Peyer's patch (tissue), 4 donors: ENCODE measurements around the gene ZFY. TPM values are rescaled to one million over a fixed set of nuclear protein-coding genes. Genes with fewer than 3 reads are reported as not detected.

Source experiments
- DNase-seq, 3 donors: peaks; one replicate each; pipeline ENCODE4 v3.0.0-alpha.2; 2017 to 2019
- H3K27ac ChIP-seq, 4 donors: fragments of 200-600 bp; sonication (generic); one replicate each; pipeline ENCODE4 v1.5.1; 2016 to 2019
- H3K27me3 ChIP-seq, 2 donors: fragments of 200-600 bp; sonication (generic); one replicate each; pipeline ENCODE4 v1.5.1; 2019
- H3K36me3 ChIP-seq, 3 donors: fragments of 200-600 bp; sonication (generic); one replicate each; pipeline ENCODE4 v1.5.1; 2016 to 2019
- H3K4me1 ChIP-seq, 4 donors: fragments of 200-600 bp; sonication (generic); one replicate each; pipeline ENCODE4 v1.5.1; 2016 to 2019
- H3K4me3 ChIP-seq, 4 donors: fragments of 200-600 bp; sonication (generic); 1 replicate in 3 of 4; 2 replicates in 1 of 4; pipeline ENCODE4 v1.5.1; 2016 to 2019; ENCODE audit warnings: mild to moderate bottlenecking in 1 of 4
- H3K9me3 ChIP-seq, 4 donors: fragments of 200-600 bp; sonication (generic); one replicate each; pipeline ENCODE4 v1.5.1; 2016 to 2019; ENCODE audit warnings: mild to moderate bottlenecking in 1 of 4
- CTCF ChIP-seq, 6 experiments: fragments of 450-650 bp in 4 of 6; fragments of 200-600 bp in 2 of 6; sonication (generic) in 1 of 6; IDR thresholded peaks; one replicate each; pipeline ENCODE4 v1.5.1; 2017 to 2019; ENCODE audit warnings: antibody characterized with exemption in 6 of 6, mild to moderate bottlenecking in 3 of 6, moderate library complexity in 1 of 6
- POLR2A ChIP-seq, 2 donors: fragments of 450-650 bp; IDR thresholded peaks; one replicate each; pipeline ENCODE4 v1.5.1; 2017; ENCODE audit warnings: antibody characterized with exemption in 2 of 2, mild to moderate bottlenecking in 2 of 2, moderate library complexity in 2 of 2
- total RNA-seq, 4 donors: library from RNA; depleted of rRNA; stranded (reverse); fragments of >200 nt; gene quantifications; one replicate each; pipeline ENCODE4 v1.1.0, GENCODE V29; 2016

The ZFY gene
- total RNA-seq, 4 donors from 2014 or later, result 15.8 to 16.0 TPM; not detected in 2

DNA sequence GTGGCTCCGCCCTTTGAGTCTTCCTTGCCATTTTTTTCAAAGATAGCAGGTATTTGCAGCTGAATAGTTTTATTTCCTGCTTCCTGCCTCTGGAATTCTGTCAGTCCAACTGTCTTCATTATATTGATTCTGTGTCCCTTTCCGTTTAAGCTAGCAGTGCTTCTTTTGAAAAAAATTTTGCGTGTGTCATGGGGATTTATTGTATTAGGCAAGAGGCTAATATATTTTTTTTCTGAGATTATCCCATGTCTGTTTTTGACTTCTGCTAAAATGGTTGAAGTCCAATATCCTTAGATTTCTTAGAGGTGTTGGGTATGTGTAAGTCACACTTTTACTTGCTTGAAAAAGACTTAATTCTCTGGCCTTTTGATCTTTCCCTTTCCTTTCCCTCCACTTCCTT is 20.4 kb downstream of the ZFY start:
- H3K4me3 ChIP-seq, result no peak overlapping the region
- H3K27ac ChIP-seq, result no peak overlapping the region
- no peaks in the 10 kb centered on the region for H3K36me3 ChIP-seq
- H3K4me1 ChIP-seq, result no peaks in the 10 kb centered on the region
- no peaks in the 10 kb centered on the region for H3K9me3 ChIP-seq
- no peak for TF ChIP-seq CTCF (IDR thresholded peaks at IDR 0.05)
- H3K27me3 ChIP-seq, result no peaks in the 10 kb centered on the region
- no peak for DNase-seq

GRCh38 chrY:2962061-2962460 is 26.9 kb downstream of the ZFY start:
- Histone ChIP-seq H3K4me3 (no peak overlapping the region), H3K27me3 (no peaks in the 10 kb centered on the region), H3K4me1 (no peaks in the 10 kb centered on the region), H3K9me3 (no peaks in the 10 kb centered on the region), H3K36me3 (no peaks in the 10 kb centered on the region), H3K27ac (no peak overlapping the region)
- no peak for DNase-seq
- TF ChIP-seq CTCF (IDR thresholded peaks at IDR 0.05) (no peak), POLR2A (IDR thresholded peaks at IDR 0.05) (no peak)

- Histone ChIP-seq H3K36me3 (no peaks in the 10 kb centered on the region), H3K27ac (no peak overlapping the region), H3K4me1 (no peaks in the 10 kb centered on the region), H3K4me3 (no peak overlapping the region), H3K9me3 (no peaks in the 10 kb centered on the region), H3K27me3 (no peaks in the 10 kb centered on the region)
- no peak for DNase-seq
- TF ChIP-seq CTCF (IDR thresholded peaks at IDR 0.05) (no peak), POLR2A (IDR thresholded peaks at IDR 0.05) (no peak)
These were observed 29.6 kb downstream of the ZFY start for GRCh38 chrY:2964814-2965213.

DNA sequence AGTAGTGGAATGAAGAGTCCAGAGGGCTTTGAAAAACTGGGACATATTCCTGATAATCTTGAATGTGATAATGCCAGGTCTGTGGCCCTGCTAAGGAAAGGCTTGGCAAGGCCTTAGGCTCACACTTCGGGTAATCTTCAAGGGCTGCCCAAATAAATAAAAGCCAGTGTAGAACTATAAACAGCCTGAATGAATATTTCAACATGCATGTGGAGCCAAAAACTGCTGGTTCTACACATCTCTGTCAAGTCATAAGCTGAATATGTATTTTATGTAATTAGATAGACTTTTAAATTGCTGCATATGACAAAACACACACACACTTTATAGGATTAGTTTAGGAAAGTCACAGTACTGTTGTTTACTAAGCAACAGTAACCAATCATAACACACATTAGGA is 30.4 kb downstream of the ZFY start:
- no peaks in the 10 kb centered on the region for H3K4me1 ChIP-seq
- H3K9me3 ChIP-seq, result no peaks in the 10 kb centered on the region
- no peaks in the 10 kb centered on the region for H3K36me3 ChIP-seq
- no peak for DNase-seq
- no peaks in the 10 kb centered on the region for H3K27me3 ChIP-seq
- TF ChIP-seq POLR2A (IDR thresholded peaks at IDR 0.05), result no peak
- TF ChIP-seq CTCF (IDR thresholded peaks at IDR 0.05), result no peak
- no peak overlapping the region for H3K27ac ChIP-seq
- no peak overlapping the region for H3K4me3 ChIP-seq

DNA sequence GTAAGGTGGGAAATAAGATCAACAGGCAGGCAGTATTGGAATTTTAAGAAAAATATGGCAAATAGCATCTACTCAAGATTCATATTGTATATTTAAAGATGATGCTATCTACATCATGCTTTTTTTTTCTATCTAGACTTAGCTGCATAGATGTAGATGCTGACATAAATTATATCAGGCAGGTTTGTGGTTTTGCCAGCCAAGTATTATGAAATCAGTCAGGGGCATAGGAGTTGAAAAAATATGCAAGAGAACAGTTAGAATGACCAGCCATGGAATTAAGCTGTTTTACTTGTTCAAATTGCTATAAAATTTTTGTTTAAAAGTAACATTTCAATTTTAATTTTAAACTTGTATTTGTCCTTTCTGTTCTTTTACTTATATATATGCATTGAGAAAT is 34.4 kb downstream of the ZFY start:
- DNase-seq, result no peak
- Histone ChIP-seq H3K27ac (no peak overlapping the region), H3K4me3 (no peak overlapping the region), H3K4me1 (no peaks in the 10 kb centered on the region), H3K36me3 (no peaks in the 10 kb centered on the region), H3K9me3 (no peaks in the 10 kb centered on the region), H3K27me3 (no peaks in the 10 kb centered on the region)
- no peak for TF ChIP-seq CTCF (IDR thresholded peaks at IDR 0.05)
- no peak for TF ChIP-seq POLR2A (IDR thresholded peaks at IDR 0.05)

- Histone ChIP-seq H3K4me3 (no peak overlapping the region), H3K36me3 (peaks cover 0 to 9% (median 0%) of the 10 kb centered on the region in 3 donors), H3K27ac (no peak overlapping the region), H3K4me1 (no peaks in the 10 kb centered on the region), H3K9me3 (no peaks in the 10 kb centered on the region), H3K27me3 (no peaks in the 10 kb centered on the region)
- TF ChIP-seq CTCF (IDR thresholded peaks at IDR 0.05) (no peak), POLR2A (IDR thresholded peaks at IDR 0.05) (no peak)
- no peak for DNase-seq
These were observed 37.5 kb downstream of the ZFY start for GRCh38 chrY:2972708-2973107.
